HepG2 (cell line): Measurements from ENCODE around the gene TK1. TPM values are rescaled to one million over a fixed set of nuclear protein-coding genes. Genes with fewer than 3 reads are reported as not detected.
A peak's percentile ranks its signal among the peaks of the same experiment; 100 is the strongest.

Source experiments
- ATAC-seq: fragments of 200-7000 bp; cut with Tn5 transposase; 3 replicates; pipeline ENCODE4 v1.9.1; 2020; ENCODE audit warnings: mild to moderate bottlenecking, moderate library complexity
- BruUV-seq: library from RNA; stranded (reverse); fragments of 400-500 nt; replicated peaks from 2 replicates; lab custom pipeline; 2021; lab: Mats Ljungman, UMichigan
- CTCF ChIA-PET: fragments of 300-600 bp; formaldehyde crosslinking; extraction: SDS; loops from one replicate; lab custom pipeline; 2021; ENCODE audit warnings: low total read pairs, inconsistent platforms, low intra/inter-chr PET ratio; lab: Yijun Ruan, JAX
- POLR2A ChIA-PET: fragments of 350-600 bp; sonication (Branson Sonifier 250); formaldehyde crosslinking; loops from one replicate; lab custom pipeline; 2020; ENCODE audit warnings: antibody characterized with exemption, inconsistent platforms; lab: Yijun Ruan, JAX
- DNase-seq: peaks from one replicate; pipeline ENCODE4 v3.0.0-alpha.2; 2015; ENCODE audit warnings: low spot score
- FAIRE-seq: peaks from 3 replicates; lab custom pipeline; 2011; peaks lifted over from hg19 to GRCh38; lab: Jason Lieb, UNC
- H2AFZ ChIP-seq: one replicate; pipeline ENCODE4 v1.6.1; 2011; ENCODE audit warnings: low read length, inconsistent platforms
- H3K27ac ChIP-seq: fragments of 300-600 bp; 3 replicates; pipeline ENCODE4 v1.8.0; 2011; ENCODE audit warnings: mixed run types, mild to moderate bottlenecking, mixed read lengths, low read length, inconsistent platforms; ENCODE audit not compliant: insufficient read depth; ENCODE audit errors: extremely low read length
- H3K27me3 ChIP-seq, 2 experiments: fragments of 200-600 bp in 1 of 2; 2 replicates in 1 of 2; 3 replicates in 1 of 2; pipeline versions ENCODE4 v1.6.0 to v1.8.0; 2011; ENCODE audit warnings: low read length in 2 of 2, mild to moderate bottlenecking in 2 of 2, moderate library complexity in 2 of 2, inconsistent platforms in 1 of 2; ENCODE audit not compliant: insufficient read depth in 2 of 2, control insufficient read depth in 1 of 2
- H3K36me3 ChIP-seq, 2 experiments: fragments of 200-600 bp in 1 of 2; replicated peaks in 1 of 2; 2 replicates in 1 of 2; 3 replicates in 1 of 2; pipeline versions ENCODE4 v1.5.1 to v1.8.0; 2011; ENCODE audit warnings: low read length in 2 of 2, inconsistent platforms in 1 of 2; ENCODE audit not compliant: insufficient read depth in 2 of 2, control insufficient read depth in 1 of 2
- H3K4me1 ChIP-seq: 2 replicates; pipeline ENCODE4 v1.5.1; 2012; ENCODE audit warnings: low read length, inconsistent platforms; ENCODE audit not compliant: insufficient read depth
- H3K4me2 ChIP-seq: 2 replicates; pipeline ENCODE4 v1.6.0; 2011; ENCODE audit warnings: low read depth, low read length, inconsistent platforms
- H3K4me3 ChIP-seq, 3 experiments: fragments of 200-600 bp in 1 of 3; sonication (generic), shearing (Covaris generic) in 1 of 3; replicated peaks in 1 of 3; 2 replicates each; pipeline ENCODE4 v1.5.1; 2011 to 2016; ENCODE audit warnings: low read length in 3 of 3, inconsistent platforms in 2 of 3, low read depth in 2 of 3, mild to moderate bottlenecking in 2 of 3, control low read depth in 1 of 3, mixed read lengths in 1 of 3; ENCODE audit not compliant: insufficient read depth in 1 of 3
- H3K79me2 ChIP-seq: one replicate; pipeline ENCODE4 v1.6.1; 2011; ENCODE audit warnings: low read length, inconsistent platforms; ENCODE audit not compliant: insufficient read depth
- H3K9ac ChIP-seq: 2 replicates; pipeline ENCODE4 v1.6.0; 2011; ENCODE audit warnings: mild to moderate bottlenecking, low read depth, low read length, inconsistent platforms; ENCODE audit not compliant: insufficient read depth
- H3K9me3 ChIP-seq: 2 replicates; pipeline ENCODE4 v1.5.1; 2012; ENCODE audit warnings: mild to moderate bottlenecking, low read length
- H4K20me1 ChIP-seq: 2 replicates; pipeline ENCODE4 v1.6.0; 2011; ENCODE audit warnings: inconsistent platforms, mild to moderate bottlenecking, low read length, moderate library complexity; ENCODE audit not compliant: insufficient read depth
- KDM5B ChIP-seq: sonication (generic); formaldehyde crosslinking; IDR thresholded peaks from 2 replicates; pipeline ENCODE4 v1.4.0; 2020; ENCODE audit warnings: missing genetic modification reagents, mild to moderate bottlenecking, borderline replicate concordance
- PHF21A ChIP-seq: sonication (generic); formaldehyde crosslinking; IDR thresholded peaks from 2 replicates; pipeline ENCODE4 v1.5.0; 2020; ENCODE audit warnings: mild to moderate bottlenecking, missing genetic modification reagents
- ZC3H13 ChIP-seq: sonication (generic); formaldehyde crosslinking; IDR thresholded peaks from 2 replicates; pipeline ENCODE4 v1.8.1; 2023; ENCODE audit warnings: mild to moderate bottlenecking, missing genetic modification reagents, moderate library complexity
- ZFX ChIP-seq: sonication (generic); formaldehyde crosslinking; IDR thresholded peaks from 2 replicates; pipeline ENCODE4 v1.4.0; 2020; ENCODE audit warnings: mild to moderate bottlenecking, low read depth, missing genetic modification reagents, moderate library complexity
- ZNF225 ChIP-seq: sonication (generic); formaldehyde crosslinking; IDR thresholded peaks from 2 replicates; pipeline ENCODE4 v1.4.0; 2020; ENCODE audit warnings: mild to moderate bottlenecking, missing genetic modification reagents
- WGBS: methylation state at CpG from one replicate; pipeline ENCODE4 v1.1.6; 2017; ENCODE audit warnings: low lambda C conversion rate; 5-methylcytosine and 5-hydroxymethylcytosine counted together
- in situ Hi-C: cut with HindIII; loops from 2 replicates; pipeline ENCODE4 v1.10.0; 2017; ENCODE audit warnings: low pct_unique_long_range_greater_than_20kb; ENCODE audit not compliant: extremely low pct_ligation_motif_present
- intact Hi-C: fragments of 100-400 bp; cut with micrococcal nuclease; formaldehyde crosslinking; loops from one replicate; pipeline ENCODE4 v1.10.0; 2022; ENCODE audit not compliant: unreplicated experiment
- polyA plus RNA-seq, 8 experiments: library from polyadenylated mRNA; depleted of rRNA in 3 of 8; stranded (reverse) in 7 of 8; unstranded in 1 of 8; fragments of >200 nt; fragmentation: Illumina TruSeq in 4 of 8; extraction: Trizol in 4 of 8; gene quantifications; 2 replicates each; pipeline versions ENCODE4 v1.2.1 to v1.2.3, GENCODE V29; 2011 to 2016; ENCODE audit warnings: low read depth in 4 of 8, missing spikeins in 1 of 8, mixed read lengths in 1 of 8; ENCODE audit not compliant: insufficient read depth in 1 of 8
- total RNA-seq, 5 experiments: library from RNA; depleted of rRNA; stranded (reverse); fragments of >200 nt; fragmentation: Illumina TruSeq; extraction: Trizol; gene quantifications; 2 replicates each; pipeline ENCODE4 v1.2.3, GENCODE V29; 2016; ENCODE audit warnings: low read depth in 1 of 5
- TF ChIP-seq, protein P1 (sequence below): sonication (generic); formaldehyde crosslinking; IDR thresholded peaks from 2 replicates; pipeline ENCODE4 v1.4.0; 2020; ENCODE audit warnings: missing genetic modification reagents
- TF ChIP-seq, protein P2 (sequence below): sonication (generic); formaldehyde crosslinking; conservative IDR thresholded peaks from 2 replicates; pipeline ENCODE4 v1.4.0; 2020; ENCODE audit warnings: missing genetic modification reagents
- TF ChIP-seq, protein P3 (sequence below): sonication (generic); formaldehyde crosslinking; IDR thresholded peaks from 2 replicates; pipeline ENCODE4 v1.8.0; 2022; ENCODE audit warnings: mild to moderate bottlenecking, missing genetic modification reagents, moderate library complexity
- TF ChIP-seq, protein P4 (sequence below): sonication (generic); formaldehyde crosslinking; IDR thresholded peaks from 2 replicates; pipeline ENCODE4 v1.4.0; 2020; ENCODE audit warnings: missing genetic modification reagents

The TK1 gene
- total and polyA plus RNA-seq, 2 of the 13 experiments (the other 11 are each of a cell fraction or from before 2014, with no cell fraction given) = 45.0 to 96.0 TPM

- TF ChIP-seq, protein P1, sequence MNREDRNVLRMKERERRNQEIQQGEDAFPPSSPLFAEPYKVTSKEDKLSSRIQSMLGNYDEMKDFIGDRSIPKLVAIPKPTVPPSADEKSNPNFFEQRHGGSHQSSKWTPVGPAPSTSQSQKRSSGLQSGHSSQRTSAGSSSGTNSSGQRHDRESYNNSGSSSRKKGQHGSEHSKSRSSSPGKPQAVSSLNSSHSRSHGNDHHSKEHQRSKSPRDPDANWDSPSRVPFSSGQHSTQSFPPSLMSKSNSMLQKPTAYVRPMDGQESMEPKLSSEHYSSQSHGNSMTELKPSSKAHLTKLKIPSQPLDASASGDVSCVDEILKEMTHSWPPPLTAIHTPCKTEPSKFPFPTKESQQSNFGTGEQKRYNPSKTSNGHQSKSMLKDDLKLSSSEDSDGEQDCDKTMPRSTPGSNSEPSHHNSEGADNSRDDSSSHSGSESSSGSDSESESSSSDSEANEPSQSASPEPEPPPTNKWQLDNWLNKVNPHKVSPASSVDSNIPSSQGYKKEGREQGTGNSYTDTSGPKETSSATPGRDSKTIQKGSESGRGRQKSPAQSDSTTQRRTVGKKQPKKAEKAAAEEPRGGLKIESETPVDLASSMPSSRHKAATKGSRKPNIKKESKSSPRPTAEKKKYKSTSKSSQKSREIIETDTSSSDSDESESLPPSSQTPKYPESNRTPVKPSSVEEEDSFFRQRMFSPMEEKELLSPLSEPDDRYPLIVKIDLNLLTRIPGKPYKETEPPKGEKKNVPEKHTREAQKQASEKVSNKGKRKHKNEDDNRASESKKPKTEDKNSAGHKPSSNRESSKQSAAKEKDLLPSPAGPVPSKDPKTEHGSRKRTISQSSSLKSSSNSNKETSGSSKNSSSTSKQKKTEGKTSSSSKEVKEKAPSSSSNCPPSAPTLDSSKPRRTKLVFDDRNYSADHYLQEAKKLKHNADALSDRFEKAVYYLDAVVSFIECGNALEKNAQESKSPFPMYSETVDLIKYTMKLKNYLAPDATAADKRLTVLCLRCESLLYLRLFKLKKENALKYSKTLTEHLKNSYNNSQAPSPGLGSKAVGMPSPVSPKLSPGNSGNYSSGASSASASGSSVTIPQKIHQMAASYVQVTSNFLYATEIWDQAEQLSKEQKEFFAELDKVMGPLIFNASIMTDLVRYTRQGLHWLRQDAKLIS (CRISPR knock-in tag) = no peak
- TF ChIP-seq KDM5B (CRISPR knock-in tag) (peak; percentile 48; the same call in 1 of the 2 replicates), ZNF225 (CRISPR knock-in tag) (0 out of 2 replicates have a peak, but pooled peaks have one; percentile 2), ZC3H13 (CRISPR knock-in tag) (0 out of 2 replicates have a peak, but pooled peaks have one; percentile 23)
- TF ChIP-seq, all 625 proteins: peak for 25
These were observed 44.6 kb downstream of the TK1 start (continued) for GRCh38 chr17:78142119-78142861.

DNA sequence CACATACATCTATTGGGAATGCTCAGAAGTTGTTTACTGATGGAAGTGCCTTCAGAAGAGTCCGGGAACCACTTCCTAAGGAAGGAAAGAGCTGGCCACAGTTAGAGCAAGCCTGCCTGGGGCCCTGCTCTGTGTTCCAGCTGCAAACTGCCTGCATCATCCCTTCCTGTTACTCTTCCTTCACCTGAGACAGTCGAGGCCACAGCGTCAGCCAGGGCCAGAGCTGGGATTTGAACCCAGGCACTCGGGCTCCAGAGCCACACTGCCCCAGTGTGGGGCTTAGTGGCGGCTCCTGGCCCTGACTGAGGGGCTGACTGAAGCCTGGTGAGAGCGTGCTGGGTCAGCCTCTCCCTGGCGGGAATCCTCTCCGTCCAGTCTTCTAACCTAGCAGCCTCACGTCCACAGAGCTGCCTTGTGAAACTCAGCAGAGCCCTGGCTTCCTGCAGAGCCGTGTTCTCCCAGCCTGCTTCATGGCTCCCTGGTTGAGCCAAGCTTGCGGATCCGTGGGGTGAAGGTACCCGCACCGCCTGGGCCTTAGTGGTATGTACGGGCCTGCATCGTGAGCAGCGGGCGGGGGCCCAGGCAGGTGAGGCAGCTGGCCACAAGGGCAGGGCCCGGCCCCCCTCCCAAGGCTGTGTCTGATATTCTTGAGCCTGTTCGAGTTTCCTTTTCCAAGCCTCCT lies 45.3 kb downstream of the TK1 start:
- no peaks in the 10 kb centered on the region for H4K20me1 ChIP-seq
- peaks cover 90% of the 10 kb centered on the region for H3K4me1 ChIP-seq
- no peak overlapping the region for H3K9ac ChIP-seq
- DNase-seq (no peak), FAIRE-seq (no peak), ATAC-seq (no peak)
- WGBS = 26% methylated on average over 14 of the region's 20 CpGs
- H3K27me3 ChIP-seq = peaks cover 7 to 26% of the 10 kb centered on the region in 2 experiments; a peak in 4 of 5 replicates
- H3K9me3 ChIP-seq = no peaks in the 10 kb centered on the region
- no peaks in the 10 kb centered on the region for H3K36me3 ChIP-seq
- intact Hi-C loops = loop anchor here (1.0 to 5.0 kb wide), 4 partner anchors 18 to 786 kb away; partner anchors contain the start of genes SYNGR2, TIMP2 and USP36
- H3K4me3 ChIP-seq = no peak overlapping the region; a peak in 1 of 6 replicates
- in situ Hi-C loops = no loop called here
- H3K79me2 ChIP-seq = no peaks in the 10 kb centered on the region
- no peak overlapping the region for H2AFZ ChIP-seq
- ChIA-PET CTCF (no interaction called here), POLR2A (interaction anchor here (0.6 to 1.4 kb wide), 5 partner anchors 10 to 110 kb away, joined by 3 to 11 read pairs (median 3); partner anchors contain the start of genes AFMID and TMC6)
- no TSS peak for BruUV-seq
- no peak overlapping the region for H3K27ac ChIP-seq
- peak overlapping the region; percentile 28; the same call in 1 of the 2 replicates for H3K4me2 ChIP-seq
- TF ChIP-seq, protein P2, sequence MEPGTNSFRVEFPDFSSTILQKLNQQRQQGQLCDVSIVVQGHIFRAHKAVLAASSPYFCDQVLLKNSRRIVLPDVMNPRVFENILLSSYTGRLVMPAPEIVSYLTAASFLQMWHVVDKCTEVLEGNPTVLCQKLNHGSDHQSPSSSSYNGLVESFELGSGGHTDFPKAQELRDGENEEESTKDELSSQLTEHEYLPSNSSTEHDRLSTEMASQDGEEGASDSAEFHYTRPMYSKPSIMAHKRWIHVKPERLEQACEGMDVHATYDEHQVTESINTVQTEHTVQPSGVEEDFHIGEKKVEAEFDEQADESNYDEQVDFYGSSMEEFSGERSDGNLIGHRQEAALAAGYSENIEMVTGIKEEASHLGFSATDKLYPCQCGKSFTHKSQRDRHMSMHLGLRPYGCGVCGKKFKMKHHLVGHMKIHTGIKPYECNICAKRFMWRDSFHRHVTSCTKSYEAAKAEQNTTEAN (CRISPR knock-in tag) = no peak
- TF ChIP-seq, protein P3, sequence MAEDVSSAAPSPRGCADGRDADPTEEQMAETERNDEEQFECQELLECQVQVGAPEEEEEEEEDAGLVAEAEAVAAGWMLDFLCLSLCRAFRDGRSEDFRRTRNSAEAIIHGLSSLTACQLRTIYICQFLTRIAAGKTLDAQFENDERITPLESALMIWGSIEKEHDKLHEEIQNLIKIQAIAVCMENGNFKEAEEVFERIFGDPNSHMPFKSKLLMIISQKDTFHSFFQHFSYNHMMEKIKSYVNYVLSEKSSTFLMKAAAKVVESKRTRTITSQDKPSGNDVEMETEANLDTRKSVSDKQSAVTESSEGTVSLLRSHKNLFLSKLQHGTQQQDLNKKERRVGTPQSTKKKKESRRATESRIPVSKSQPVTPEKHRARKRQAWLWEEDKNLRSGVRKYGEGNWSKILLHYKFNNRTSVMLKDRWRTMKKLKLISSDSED (CRISPR knock-in tag) = no peak
- TF ChIP-seq PHF21A (CRISPR knock-in tag) (no peak), ZFX (no peak)
- TF ChIP-seq, protein P4, sequence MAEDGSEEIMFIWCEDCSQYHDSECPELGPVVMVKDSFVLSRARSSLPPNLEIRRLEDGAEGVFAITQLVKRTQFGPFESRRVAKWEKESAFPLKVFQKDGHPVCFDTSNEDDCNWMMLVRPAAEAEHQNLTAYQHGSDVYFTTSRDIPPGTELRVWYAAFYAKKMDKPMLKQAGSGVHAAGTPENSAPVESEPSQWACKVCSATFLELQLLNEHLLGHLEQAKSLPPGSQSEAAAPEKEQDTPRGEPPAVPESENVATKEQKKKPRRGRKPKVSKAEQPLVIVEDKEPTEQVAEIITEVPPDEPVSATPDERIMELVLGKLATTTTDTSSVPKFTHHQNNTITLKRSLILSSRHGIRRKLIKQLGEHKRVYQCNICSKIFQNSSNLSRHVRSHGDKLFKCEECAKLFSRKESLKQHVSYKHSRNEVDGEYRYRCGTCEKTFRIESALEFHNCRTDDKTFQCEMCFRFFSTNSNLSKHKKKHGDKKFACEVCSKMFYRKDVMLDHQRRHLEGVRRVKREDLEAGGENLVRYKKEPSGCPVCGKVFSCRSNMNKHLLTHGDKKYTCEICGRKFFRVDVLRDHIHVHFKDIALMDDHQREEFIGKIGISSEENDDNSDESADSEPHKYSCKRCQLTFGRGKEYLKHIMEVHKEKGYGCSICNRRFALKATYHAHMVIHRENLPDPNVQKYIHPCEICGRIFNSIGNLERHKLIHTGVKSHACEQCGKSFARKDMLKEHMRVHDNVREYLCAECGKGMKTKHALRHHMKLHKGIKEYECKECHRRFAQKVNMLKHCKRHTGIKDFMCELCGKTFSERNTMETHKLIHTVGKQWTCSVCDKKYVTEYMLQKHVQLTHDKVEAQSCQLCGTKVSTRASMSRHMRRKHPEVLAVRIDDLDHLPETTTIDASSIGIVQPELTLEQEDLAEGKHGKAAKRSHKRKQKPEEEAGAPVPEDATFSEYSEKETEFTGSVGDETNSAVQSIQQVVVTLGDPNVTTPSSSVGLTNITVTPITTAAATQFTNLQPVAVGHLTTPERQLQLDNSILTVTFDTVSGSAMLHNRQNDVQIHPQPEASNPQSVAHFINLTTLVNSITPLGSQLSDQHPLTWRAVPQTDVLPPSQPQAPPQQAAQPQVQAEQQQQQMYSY (CRISPR knock-in tag) = no peak
